Measurements from ENCODE around the gene SLC12A7. TPM values are rescaled to one million over a fixed set of nuclear protein-coding genes. Genes with fewer than 3 reads are reported as not detected.
A peak's percentile ranks its signal among the peaks of the same experiment; 100 is the strongest.

The SLC12A7 gene
- total and polyA plus RNA-seq, 2 of the 13 experiments (the other 11 are each of a cell fraction or from before 2014, with no cell fraction given) = 14.0 to 18.5 TPM

DNA sequence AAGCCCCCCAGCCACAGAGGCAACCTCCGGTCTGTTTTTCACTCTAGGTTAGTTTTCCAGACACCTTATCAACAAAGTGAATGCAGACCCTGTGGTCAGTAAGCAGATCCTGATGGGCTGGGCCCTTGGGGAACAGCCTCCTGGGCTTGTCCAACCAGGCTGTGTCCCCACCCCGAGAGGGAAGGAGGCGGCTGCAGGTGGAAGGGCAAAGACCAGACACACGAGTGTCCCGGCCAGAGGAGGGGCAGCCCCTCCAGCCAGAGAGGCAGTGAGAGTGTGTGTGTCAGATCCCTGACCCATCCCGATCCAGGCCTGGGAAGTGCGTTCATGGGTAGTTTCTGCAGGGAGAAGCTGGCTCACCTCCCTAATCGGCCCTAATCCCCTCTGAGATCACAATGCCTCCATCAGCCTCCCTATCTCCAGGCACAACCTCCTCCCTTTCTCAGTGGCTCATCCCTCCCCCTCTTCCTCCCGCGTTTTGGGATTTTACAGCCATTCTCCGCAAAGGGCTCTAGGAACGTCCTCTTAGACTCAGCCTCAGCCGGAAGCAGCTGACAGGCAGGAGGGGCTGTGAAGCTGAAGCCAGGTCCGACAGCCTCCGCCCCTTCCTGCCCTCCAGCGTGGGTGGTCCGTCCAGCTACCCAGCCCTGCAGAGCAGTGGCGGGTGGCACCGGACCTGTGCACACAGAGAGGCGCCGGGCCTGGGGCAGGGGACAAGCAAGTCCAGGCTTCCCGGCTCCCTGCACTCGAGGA is 9.7 kb downstream of the SLC12A7 start (continued):
- TF ChIP-seq, protein P1, sequence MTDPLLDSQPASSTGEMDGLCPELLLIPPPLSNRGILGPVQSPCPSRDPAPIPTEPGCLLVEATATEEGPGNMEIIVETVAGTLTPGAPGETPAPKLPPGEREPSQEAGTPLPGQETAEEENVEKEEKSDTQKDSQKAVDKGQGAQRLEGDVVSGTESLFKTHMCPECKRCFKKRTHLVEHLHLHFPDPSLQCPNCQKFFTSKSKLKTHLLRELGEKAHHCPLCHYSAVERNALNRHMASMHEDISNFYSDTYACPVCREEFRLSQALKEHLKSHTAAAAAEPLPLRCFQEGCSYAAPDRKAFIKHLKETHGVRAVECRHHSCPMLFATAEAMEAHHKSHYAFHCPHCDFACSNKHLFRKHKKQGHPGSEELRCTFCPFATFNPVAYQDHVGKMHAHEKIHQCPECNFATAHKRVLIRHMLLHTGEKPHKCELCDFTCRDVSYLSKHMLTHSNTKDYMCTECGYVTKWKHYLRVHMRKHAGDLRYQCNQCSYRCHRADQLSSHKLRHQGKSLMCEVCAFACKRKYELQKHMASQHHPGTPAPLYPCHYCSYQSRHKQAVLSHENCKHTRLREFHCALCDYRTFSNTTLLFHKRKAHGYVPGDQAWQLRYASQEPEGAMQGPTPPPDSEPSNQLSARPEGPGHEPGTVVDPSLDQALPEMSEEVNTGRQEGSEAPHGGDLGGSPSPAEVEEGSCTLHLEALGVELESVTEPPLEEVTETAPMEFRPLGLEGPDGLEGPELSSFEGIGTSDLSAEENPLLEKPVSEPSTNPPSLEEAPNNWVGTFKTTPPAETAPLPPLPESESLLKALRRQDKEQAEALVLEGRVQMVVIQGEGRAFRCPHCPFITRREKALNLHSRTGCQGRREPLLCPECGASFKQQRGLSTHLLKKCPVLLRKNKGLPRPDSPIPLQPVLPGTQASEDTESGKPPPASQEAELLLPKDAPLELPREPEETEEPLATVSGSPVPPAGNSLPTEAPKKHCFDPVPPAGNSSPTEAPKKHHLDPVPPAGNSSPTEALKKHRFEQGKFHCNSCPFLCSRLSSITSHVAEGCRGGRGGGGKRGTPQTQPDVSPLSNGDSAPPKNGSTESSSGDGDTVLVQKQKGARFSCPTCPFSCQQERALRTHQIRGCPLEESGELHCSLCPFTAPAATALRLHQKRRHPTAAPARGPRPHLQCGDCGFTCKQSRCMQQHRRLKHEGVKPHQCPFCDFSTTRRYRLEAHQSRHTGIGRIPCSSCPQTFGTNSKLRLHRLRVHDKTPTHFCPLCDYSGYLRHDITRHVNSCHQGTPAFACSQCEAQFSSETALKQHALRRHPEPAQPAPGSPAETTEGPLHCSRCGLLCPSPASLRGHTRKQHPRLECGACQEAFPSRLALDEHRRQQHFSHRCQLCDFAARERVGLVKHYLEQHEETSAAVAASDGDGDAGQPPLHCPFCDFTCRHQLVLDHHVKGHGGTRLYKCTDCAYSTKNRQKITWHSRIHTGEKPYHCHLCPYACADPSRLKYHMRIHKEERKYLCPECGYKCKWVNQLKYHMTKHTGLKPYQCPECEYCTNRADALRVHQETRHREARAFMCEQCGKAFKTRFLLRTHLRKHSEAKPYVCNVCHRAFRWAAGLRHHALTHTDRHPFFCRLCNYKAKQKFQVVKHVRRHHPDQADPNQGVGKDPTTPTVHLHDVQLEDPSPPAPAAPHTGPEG (CRISPR knock-in tag; IDR thresholded peaks at IDR 0.05) = no peak
- TF ChIP-seq ZKSCAN8 (CRISPR knock-in tag; IDR thresholded peaks at IDR 0.05; ENCODE audit: borderline replicate concordance) (no peak), IRF2 (CRISPR knock-in tag; IDR thresholded peaks at IDR 0.05) (no peak), NFKBIZ (CRISPR knock-in tag; IDR thresholded peaks at IDR 0.05) (no peak), DNMT3B (CRISPR knock-in tag; conservative IDR thresholded peaks at IDR 0.05) (no peak), ZNF468 (CRISPR knock-in tag; IDR thresholded peaks at IDR 0.05) (no peak), TCF7 (IDR thresholded peaks at IDR 0.05; ENCODE audit: low read depth) (no peak), AGO2 (optimal IDR thresholded peaks at IDR 0.05; ENCODE audit: low read depth, low read length) (peak; percentile 77), ZBTB8A (CRISPR knock-in tag; IDR thresholded peaks at IDR 0.05; ENCODE audit: borderline replicate concordance, low read depth) (no peak), HDAC6 (IDR thresholded peaks at IDR 0.05; ENCODE audit: low read depth, low read length) (no peak), GFI1 (CRISPR knock-in tag; IDR thresholded peaks at IDR 0.05; ENCODE audit: borderline replicate concordance) (no peak), TAF15 (IDR thresholded peaks at IDR 0.05; ENCODE audit: low read depth, low read length, poor library complexity, severe bottlenecking) (no peak), DMAP1 (CRISPR knock-in tag; IDR thresholded peaks at IDR 0.05) (no peak), ZBTB1 (CRISPR knock-in tag; IDR thresholded peaks at IDR 0.05; ENCODE audit: borderline replicate concordance) (no peak)
- TF ChIP-seq, protein P2, sequence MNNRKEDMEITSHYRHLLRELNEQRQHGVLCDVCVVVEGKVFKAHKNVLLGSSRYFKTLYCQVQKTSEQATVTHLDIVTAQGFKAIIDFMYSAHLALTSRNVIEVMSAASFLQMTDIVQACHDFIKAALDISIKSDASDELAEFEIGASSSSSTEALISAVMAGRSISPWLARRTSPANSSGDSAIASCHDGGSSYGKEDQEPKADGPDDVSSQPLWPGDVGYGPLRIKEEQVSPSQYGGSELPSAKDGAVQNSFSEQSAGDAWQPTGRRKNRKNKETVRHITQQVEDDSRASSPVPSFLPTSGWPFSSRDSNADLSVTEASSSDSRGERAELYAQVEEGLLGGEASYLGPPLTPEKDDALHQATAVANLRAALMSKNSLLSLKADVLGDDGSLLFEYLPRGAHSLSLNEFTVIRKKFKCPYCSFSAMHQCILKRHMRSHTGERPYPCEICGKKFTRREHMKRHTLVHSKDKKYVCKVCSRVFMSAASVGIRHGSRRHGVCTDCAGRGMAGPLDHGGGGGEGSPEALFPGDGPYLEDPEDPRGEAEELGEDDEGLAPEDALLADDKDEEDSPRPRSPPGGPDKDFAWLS (CRISPR knock-in tag; IDR thresholded peaks at IDR 0.05; ENCODE audit: borderline replicate concordance) = no peak
- TF ChIP-seq, protein P3, sequence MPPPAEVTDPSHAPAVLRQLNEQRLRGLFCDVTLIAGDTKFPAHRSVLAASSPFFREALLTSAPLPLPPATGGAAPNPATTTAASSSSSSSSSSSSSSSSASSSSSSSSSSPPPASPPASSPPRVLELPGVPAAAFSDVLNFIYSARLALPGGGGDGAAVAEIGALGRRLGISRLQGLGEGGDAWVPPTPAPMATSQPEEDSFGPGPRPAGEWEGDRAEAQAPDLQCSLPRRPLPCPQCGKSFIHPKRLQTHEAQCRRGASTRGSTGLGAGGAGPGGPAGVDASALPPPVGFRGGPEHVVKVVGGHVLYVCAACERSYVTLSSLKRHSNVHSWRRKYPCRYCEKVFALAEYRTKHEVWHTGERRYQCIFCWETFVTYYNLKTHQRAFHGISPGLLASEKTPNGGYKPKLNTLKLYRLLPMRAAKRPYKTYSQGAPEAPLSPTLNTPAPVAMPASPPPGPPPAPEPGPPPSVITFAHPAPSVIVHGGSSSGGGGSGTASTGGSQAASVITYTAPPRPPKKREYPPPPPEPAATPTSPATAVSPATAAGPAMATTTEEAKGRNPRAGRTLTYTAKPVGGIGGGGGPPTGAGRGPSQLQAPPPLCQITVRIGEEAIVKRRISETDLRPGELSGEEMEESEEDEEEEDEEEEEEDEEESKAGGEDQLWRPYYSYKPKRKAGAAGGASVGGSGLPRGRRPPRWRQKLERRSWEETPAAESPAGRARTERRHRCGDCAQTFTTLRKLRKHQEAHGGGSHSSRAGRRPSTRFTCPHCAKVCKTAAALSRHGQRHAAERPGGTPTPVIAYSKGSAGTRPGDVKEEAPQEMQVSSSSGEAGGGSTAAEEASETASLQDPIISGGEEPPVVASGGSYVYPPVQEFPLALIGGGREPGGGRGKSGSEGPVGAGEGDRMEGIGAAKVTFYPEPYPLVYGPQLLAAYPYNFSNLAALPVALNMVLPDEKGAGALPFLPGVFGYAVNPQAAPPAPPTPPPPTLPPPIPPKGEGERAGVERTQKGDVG (CRISPR knock-in tag; IDR thresholded peaks at IDR 0.05; ENCODE audit: borderline replicate concordance) = peak; percentile 19; the same call in 1 of the 2 replicates
